K562 (cell line): ENCODE measurements around the gene FAM72C.
"Not testable (repeated sequence)": the region's sequence is repeated elsewhere in the genome, so short reads cannot be mapped to it uniquely, and the experiment has no call there.

Experiments used
- POLR2A ChIP-seq: fragments of 450-650 bp; conservative IDR thresholded peaks from 2 replicates; pipeline ENCODE4 v1.6.1; 2016
- USF2 ChIP-seq: sonication (generic); formaldehyde crosslinking; IDR thresholded peaks from 2 replicates; pipeline ENCODE4 v1.5.0; 2020; ENCODE audit warnings: missing genetic modification reagents

- not testable (repeated sequence) for TF ChIP-seq POLR2A; USF2 (CRISPR knock-in tag)
Measured at GRCh38 chr1:144003306-144004029, 31.7 kb upstream of the FAM72C start.
